NCI-H2171 (cell line): Measurements from ENCODE around the gene GPRIN2.
"Not testable (repeated sequence)": the region's sequence is repeated elsewhere in the genome, so short reads cannot be mapped to it uniquely, and the experiment has no call there.

Source experiments
- DNase-seq: peaks from one replicate; lab custom pipeline; 2025; lab: John Stamatoyannopoulos, UW

Gene GPRIN2

GRCh38 chr10:46536171-46536570 lies 20.3 kb downstream of the GPRIN2 start:
- no peak for DNase-seq

- DNase-seq = no peak
Observed at GRCh38 chr10:46534828-46535524, 21.5 kb downstream of the GPRIN2 start.

- not testable (repeated sequence) for DNase-seq
Observed at GRCh38 chr10:46532256-46532655, 24.2 kb downstream of the GPRIN2 start.

GRCh38 chr10:46530249-46531186 lies 25.9 kb downstream of the GPRIN2 start:
- no peak for DNase-seq

- DNase-seq = not testable (repeated sequence)
Observed at GRCh38 chr10:46529742-46530141, 26.7 kb downstream of the GPRIN2 start.

- no peak for DNase-seq
Observed at GRCh38 chr10:46528675-46529615, 27.5 kb downstream of the GPRIN2 start.

- DNase-seq = no peak
Observed at GRCh38 chr10:46528171-46528671, 28.2 kb downstream of the GPRIN2 start.

- no peak for DNase-seq
Observed at GRCh38 chr10:46527241-46527811, 29.1 kb downstream of the GPRIN2 start.

GRCh38 chr10:46526682-46527038 lies 29.8 kb downstream of the GPRIN2 start:
- no peak for DNase-seq

- no peak for DNase-seq
Observed at GRCh38 chr10:46525824-46526681, 30.4 kb downstream of the GPRIN2 start.

GRCh38 chr10:46525177-46525823 lies 31.2 kb downstream of the GPRIN2 start:
- DNase-seq = no peak

GRCh38 chr10:46524472-46525176 lies 31.8 kb downstream of the GPRIN2 start:
- no peak for DNase-seq

GRCh38 chr10:46523962-46524471 lies 32.4 kb downstream of the GPRIN2 start:
- no peak for DNase-seq

- no peak for DNase-seq
Observed at GRCh38 chr10:46523119-46523961, 33.1 kb downstream of the GPRIN2 start.

GRCh38 chr10:46522295-46523118 lies 34.0 kb downstream of the GPRIN2 start:
- no peak for DNase-seq

- DNase-seq = peak; percentile 82
Observed at GRCh38 chr10:46520941-46521340, 35.5 kb downstream of the GPRIN2 start.

- no peak for DNase-seq
Observed at GRCh38 chr10:46520381-46520780, 36.1 kb downstream of the GPRIN2 start.
